H9 (cell line): ENCODE measurements around the gene HSD11B1L. TPM values are rescaled to one million over a fixed set of nuclear protein-coding genes. Genes with fewer than 3 reads are reported as not detected.

Source experiments
- DNase-seq: peaks from one replicate; pipeline ENCODE4 v3.0.0-alpha.2; 2017
- H2AFZ ChIP-seq: one replicate; pipeline ENCODE4 v1.6.1; 2013; ENCODE audit warnings: mild to moderate bottlenecking, low read length, control low read depth, moderate library complexity
- H2AK5ac ChIP-seq: 2 replicates; pipeline ENCODE4 v1.6.1; 2013; ENCODE audit warnings: low read length, control low read depth, mixed read lengths; ENCODE audit not compliant: insufficient read length
- H2BK120ac ChIP-seq: one replicate; pipeline ENCODE4 v1.6.1; 2013; ENCODE audit warnings: low read depth, mild to moderate bottlenecking, low read length, control low read depth, inconsistent platforms; ENCODE audit not compliant: poor library complexity, severe bottlenecking
- H2BK12ac ChIP-seq: 2 replicates; pipeline ENCODE4 v1.6.1; 2013; ENCODE audit warnings: low read length, control low read depth, mixed read lengths, low read depth; ENCODE audit not compliant: insufficient read length
- H2BK15ac ChIP-seq: 2 replicates; pipeline ENCODE4 v1.6.1; 2013; ENCODE audit warnings: low read depth, low read length, control low read depth
- H2BK20ac ChIP-seq: one replicate; pipeline ENCODE4 v1.6.1; 2013; ENCODE audit warnings: low read depth, mild to moderate bottlenecking, low read length, control low read depth, inconsistent platforms; ENCODE audit not compliant: poor library complexity, severe bottlenecking
- H2BK5ac ChIP-seq: 2 replicates; pipeline ENCODE4 v1.6.1; 2013; ENCODE audit warnings: low read length, control low read depth, mixed read lengths; ENCODE audit not compliant: insufficient read length
- H3K14ac ChIP-seq: 2 replicates; pipeline ENCODE4 v1.6.1; 2013; ENCODE audit warnings: low read length, control low read depth; ENCODE audit not compliant: insufficient read depth
- H3K18ac ChIP-seq: 2 replicates; pipeline ENCODE4 v1.6.1; 2013; ENCODE audit warnings: low read depth, mild to moderate bottlenecking, mixed read lengths, low read length, control low read depth; ENCODE audit not compliant: insufficient read length
- H3K23ac ChIP-seq: 2 replicates; pipeline ENCODE4 v1.6.1; 2013; ENCODE audit warnings: low read length, control low read depth, mixed read lengths, low read depth; ENCODE audit not compliant: insufficient read length
- H3K23me2 ChIP-seq: 2 replicates; pipeline ENCODE4 v1.6.1; 2013; ENCODE audit warnings: low read depth, mild to moderate bottlenecking, mixed read lengths, low read length, control low read depth; ENCODE audit not compliant: insufficient read length, poor library complexity, severe bottlenecking
- H3K27ac ChIP-seq: 2 replicates; pipeline ENCODE4 v1.5.1; 2013; ENCODE audit warnings: low read length, control low read depth, mixed read lengths, low read depth; ENCODE audit not compliant: insufficient read length
- H3K27me3 ChIP-seq: 2 replicates; pipeline ENCODE4 v1.6.1; 2013; ENCODE audit warnings: low read length, control low read depth, inconsistent platforms; ENCODE audit not compliant: insufficient read depth
- H3K4ac ChIP-seq: 2 replicates; pipeline ENCODE4 v1.6.1; 2013; ENCODE audit warnings: low read depth, mild to moderate bottlenecking, control low read depth, inconsistent platforms, low read length, moderate library complexity
- H3K4me1 ChIP-seq: 2 replicates; pipeline ENCODE4 v1.6.1; 2013; ENCODE audit warnings: low read length, control low read depth, inconsistent platforms; ENCODE audit not compliant: insufficient read depth
- H3K4me2 ChIP-seq: 2 replicates; pipeline ENCODE4 v1.6.1; 2013; ENCODE audit warnings: low read length, control low read depth, mixed read lengths; ENCODE audit not compliant: insufficient read length, insufficient read depth
- H3K56ac ChIP-seq: 2 replicates; pipeline ENCODE4 v1.6.1; 2013; ENCODE audit warnings: low read depth, mild to moderate bottlenecking, mixed read lengths, low read length, control low read depth; ENCODE audit not compliant: insufficient read length
- H3K79me1 ChIP-seq: 2 replicates; pipeline ENCODE4 v1.6.1; 2013; ENCODE audit warnings: low read depth, mild to moderate bottlenecking, moderate library complexity, low read length, control low read depth, inconsistent platforms; ENCODE audit not compliant: insufficient read depth, poor library complexity, severe bottlenecking
- H3K79me2 ChIP-seq: 2 replicates; pipeline ENCODE4 v1.6.1; 2013; ENCODE audit warnings: low read length, control low read depth, inconsistent platforms; ENCODE audit not compliant: insufficient read depth
- H3K9ac ChIP-seq: 2 replicates; pipeline ENCODE4 v1.6.1; 2013; ENCODE audit warnings: low read length, control low read depth, mixed read lengths; ENCODE audit not compliant: insufficient read length; ENCODE audit errors: extremely low read depth
- H3K9me3 ChIP-seq: one replicate; pipeline ENCODE4 v1.6.1; 2013; ENCODE audit warnings: low read depth, low read length, inconsistent platforms; ENCODE audit not compliant: control insufficient read depth
- H3T11ph ChIP-seq: one replicate; pipeline ENCODE4 v1.6.1; 2013; ENCODE audit warnings: mild to moderate bottlenecking, low read length, control low read depth, inconsistent platforms
- H4K20me1 ChIP-seq: one replicate; pipeline ENCODE4 v1.6.1; 2013; ENCODE audit not compliant: control insufficient read depth, insufficient read length, insufficient read depth
- H4K5ac ChIP-seq: 2 replicates; pipeline ENCODE4 v1.6.1; 2013; ENCODE audit warnings: low read depth, mild to moderate bottlenecking, mixed read lengths, low read length, control low read depth; ENCODE audit not compliant: insufficient read length
- H4K8ac ChIP-seq: replicated peaks from 2 replicates; pipeline ENCODE4 v1.6.1; 2013; ENCODE audit warnings: low read length, control low read depth, mixed read lengths, low read depth; ENCODE audit not compliant: insufficient read length
- H4K91ac ChIP-seq: 2 replicates; pipeline ENCODE4 v1.6.1; 2013; ENCODE audit warnings: low read depth, mild to moderate bottlenecking, moderate library complexity, mixed read lengths, low read length, control low read depth; ENCODE audit not compliant: insufficient read length
- H3K27ac Mint-ChIP-seq, 3 experiments: 2 replicates in 2 of 3; 3 replicates in 1 of 3; pipeline ENCODE4 v1.8.0; 2020 to 2021; ENCODE audit warnings: mixed read lengths in 3 of 3, mild to moderate bottlenecking in 1 of 3, moderate library complexity in 1 of 3
- H3K27me3 Mint-ChIP-seq: 2 replicates; pipeline ENCODE4 v1.8.0; 2021; ENCODE audit warnings: low read depth, mild to moderate bottlenecking, moderate library complexity, mixed read lengths
- H3K36me3 Mint-ChIP-seq, 3 experiments: 2 replicates in 2 of 3; 3 replicates in 1 of 3; pipeline ENCODE4 v1.8.0; 2020 to 2021; ENCODE audit warnings: low read depth in 3 of 3, mixed read lengths in 3 of 3; ENCODE audit not compliant: insufficient read depth in 1 of 3
- H3K4me1 Mint-ChIP-seq, 2 experiments: 2 replicates each; pipeline ENCODE4 v1.8.0; 2020; ENCODE audit warnings: mixed read lengths in 2 of 2
- H3K4me3 Mint-ChIP-seq, 2 experiments: 2 replicates in 1 of 2; 3 replicates in 1 of 2; pipeline ENCODE4 v1.8.0; 2020 to 2021; ENCODE audit warnings: mild to moderate bottlenecking in 2 of 2, mixed read lengths in 2 of 2, moderate library complexity in 1 of 2
- H3K9me3 Mint-ChIP-seq, 2 experiments: 2 replicates in 1 of 2; 3 replicates in 1 of 2; pipeline ENCODE4 v1.8.0; 2020; ENCODE audit warnings: mild to moderate bottlenecking in 2 of 2, mixed read lengths in 2 of 2, moderate library complexity in 1 of 2
- WGBS: extraction: QIAGEN DNeasy Blood & Tissue Kit; methylation state at CpG from one replicate; pipeline ENCODE4 v1.1.7; 2013; ENCODE audit warnings: missing lambda C conversion rate, low lambda C conversion rate, mixed read lengths; ENCODE audit not compliant: insufficient read length; ENCODE audit errors: extremely low coverage; 5-methylcytosine and 5-hydroxymethylcytosine counted together
- total RNA-seq: library from RNA; stranded (reverse); gene quantifications from 2 replicates; pipeline ENCODE4 v1.2.1, GENCODE V29; 2021
- TF ChIP-seq, protein P1 (sequence below): fragments of 200-600 bp; sonication (generic); conservative IDR thresholded peaks from 3 replicates; pipeline ENCODE4 v1.8.0; 2021; ENCODE audit warnings: antibody characterized with exemption, mild to moderate bottlenecking

HSD11B1L gene
- total RNA-seq, 1 experiment from 2014 or later: 9.3 TPM

DNA sequence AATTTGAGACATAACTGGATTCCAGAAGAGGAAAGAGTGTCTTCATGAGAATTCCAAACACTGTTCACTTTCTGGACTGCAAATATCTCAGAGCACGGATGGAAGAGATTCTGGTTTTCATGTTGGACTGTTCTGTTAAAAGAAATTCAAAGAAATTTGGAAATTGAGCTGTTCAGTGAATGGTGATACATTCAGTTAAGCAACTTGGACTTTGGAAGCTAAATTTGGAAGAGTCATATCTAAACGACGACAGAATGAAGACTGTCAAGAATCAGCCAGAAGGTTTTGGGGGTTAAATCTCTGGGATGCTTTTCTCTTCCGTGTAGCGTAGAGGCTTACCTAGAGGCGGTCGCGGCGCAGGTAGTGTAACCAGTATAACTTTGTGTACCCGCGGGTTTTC lies 32.4 kb upstream of the HSD11B1L start:
- H3K9me3 ChIP-seq: no peaks in the 10 kb centered on the region
- H3K18ac ChIP-seq: no peak overlapping the region
- H3K9me3 Mint-ChIP-seq: no peaks in the 10 kb centered on the region
- no peak overlapping the region for H2AK5ac ChIP-seq
- no peak overlapping the region for H3T11ph ChIP-seq
- H3K4me3 Mint-ChIP-seq: no peak overlapping the region
- no peak overlapping the region for H3K4ac ChIP-seq
- no peaks in the 10 kb centered on the region for H3K4me1 ChIP-seq
- H4K20me1 ChIP-seq: no peaks in the 10 kb centered on the region
- H3K14ac ChIP-seq: no peak overlapping the region
- H4K5ac ChIP-seq: no peak overlapping the region
- H3K79me2 ChIP-seq: no peaks in the 10 kb centered on the region
- H3K27me3 Mint-ChIP-seq: no peaks in the 10 kb centered on the region
- H2BK15ac ChIP-seq: no peak overlapping the region
- no peak overlapping the region for H2AFZ ChIP-seq
- no peak overlapping the region for H3K27ac Mint-ChIP-seq
- no peak overlapping the region for H3K27ac ChIP-seq
- H3K27me3 ChIP-seq: no peaks in the 10 kb centered on the region
- TF ChIP-seq, protein P1, sequence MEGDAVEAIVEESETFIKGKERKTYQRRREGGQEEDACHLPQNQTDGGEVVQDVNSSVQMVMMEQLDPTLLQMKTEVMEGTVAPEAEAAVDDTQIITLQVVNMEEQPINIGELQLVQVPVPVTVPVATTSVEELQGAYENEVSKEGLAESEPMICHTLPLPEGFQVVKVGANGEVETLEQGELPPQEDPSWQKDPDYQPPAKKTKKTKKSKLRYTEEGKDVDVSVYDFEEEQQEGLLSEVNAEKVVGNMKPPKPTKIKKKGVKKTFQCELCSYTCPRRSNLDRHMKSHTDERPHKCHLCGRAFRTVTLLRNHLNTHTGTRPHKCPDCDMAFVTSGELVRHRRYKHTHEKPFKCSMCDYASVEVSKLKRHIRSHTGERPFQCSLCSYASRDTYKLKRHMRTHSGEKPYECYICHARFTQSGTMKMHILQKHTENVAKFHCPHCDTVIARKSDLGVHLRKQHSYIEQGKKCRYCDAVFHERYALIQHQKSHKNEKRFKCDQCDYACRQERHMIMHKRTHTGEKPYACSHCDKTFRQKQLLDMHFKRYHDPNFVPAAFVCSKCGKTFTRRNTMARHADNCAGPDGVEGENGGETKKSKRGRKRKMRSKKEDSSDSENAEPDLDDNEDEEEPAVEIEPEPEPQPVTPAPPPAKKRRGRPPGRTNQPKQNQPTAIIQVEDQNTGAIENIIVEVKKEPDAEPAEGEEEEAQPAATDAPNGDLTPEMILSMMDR: no peak
- H4K91ac ChIP-seq: no peak overlapping the region
- H3K4me1 Mint-ChIP-seq: no peaks in the 10 kb centered on the region
- H2BK20ac ChIP-seq: no peak overlapping the region
- no peak overlapping the region for H3K23ac ChIP-seq
- H3K56ac ChIP-seq: no peak overlapping the region
- DNase-seq: no peak
- no peak overlapping the region for H2BK12ac ChIP-seq
- peaks cover 54 to 94% (median 87%) of the 10 kb centered on the region in 3 experiments; a peak in 6 of 7 replicates for H3K36me3 Mint-ChIP-seq
- H3K9ac ChIP-seq: no peak overlapping the region
- WGBS: no CpG with 5 or more reads among the region's 11 CpGs
- no peak overlapping the region for H3K4me2 ChIP-seq
- peaks cover 4% of the 10 kb centered on the region for H3K79me1 ChIP-seq
- no peak overlapping the region for H4K8ac ChIP-seq
- no peak overlapping the region for H2BK5ac ChIP-seq
- no peaks in the 10 kb centered on the region for H3K23me2 ChIP-seq
- H2BK120ac ChIP-seq: no peak overlapping the region
